Measurements from ENCODE around the gene ADPRHL1.

Gene ADPRHL1

GRCh38 chr13:113465300-113465699 lies 12.0 kb upstream of the ADPRHL1 start:
- H3K4me1 ChIP-seq (ENCODE audit: insufficient read depth, low read length, poor library complexity, severe bottlenecking) = no peaks in the 10 kb centered on the region
- no peaks in the 10 kb centered on the region for H3F3A ChIP-seq (ENCODE audit: low read depth)
- no peak overlapping the region for H2AFZ ChIP-seq (ENCODE audit: low read length)
- TF ChIP-seq CTCF (conservative IDR thresholded peaks at IDR 0.05; ENCODE audit: low read length) = no peak
- no peak for TF ChIP-seq EZH2phosphoT487 (IDR thresholded peaks at IDR 0.05; ENCODE audit: borderline replicate concordance)
- H3K9ac ChIP-seq (ENCODE audit: low read depth, low read length, poor library complexity, severe bottlenecking) = no peak overlapping the region
- no peaks in the 10 kb centered on the region for H3K9me2 ChIP-seq (replicated peaks; ENCODE audit: low read depth, low read length)
- H3K9me3 ChIP-seq (ENCODE audit: insufficient read depth, low read depth, low read length) = no peaks in the 10 kb centered on the region
- peaks cover 21% of the 10 kb centered on the region; the same call in 1 of the 2 replicates for H3K36me3 ChIP-seq (ENCODE audit: insufficient read depth, low read length)
- no peak overlapping the region for H3K4me2 ChIP-seq (ENCODE audit: low read depth, low read length, poor library complexity, severe bottlenecking)
- no peaks in the 10 kb centered on the region for H3K79me2 ChIP-seq (ENCODE audit: insufficient read depth, low read length)
- no peak overlapping the region for H3K4me3 ChIP-seq (ENCODE audit: low read length, poor library complexity, severe bottlenecking)
- H4K20me1 ChIP-seq (ENCODE audit: insufficient read depth, low read length, poor library complexity, severe bottlenecking) = no peaks in the 10 kb centered on the region
- H3K27me3 ChIP-seq (ENCODE audit: insufficient read depth, low read length, poor library complexity, severe bottlenecking) = no peaks in the 10 kb centered on the region

GRCh38 chr13:113464476-113464875 lies 11.2 kb upstream of the ADPRHL1 start:
- Histone ChIP-seq H3K4me1 (ENCODE audit: insufficient read depth, low read length, poor library complexity, severe bottlenecking) (no peaks in the 10 kb centered on the region), H3K4me2 (ENCODE audit: low read depth, low read length, poor library complexity, severe bottlenecking) (no peak overlapping the region), H3K27me3 (ENCODE audit: insufficient read depth, low read length, poor library complexity, severe bottlenecking) (no peaks in the 10 kb centered on the region), H3K4me3 (ENCODE audit: low read length, poor library complexity, severe bottlenecking) (no peak overlapping the region), H3K9me2 (replicated peaks; ENCODE audit: low read depth, low read length) (no peaks in the 10 kb centered on the region), H3K79me2 (ENCODE audit: insufficient read depth, low read length) (no peaks in the 10 kb centered on the region), H3F3A (ENCODE audit: low read depth) (no peaks in the 10 kb centered on the region), H2AFZ (ENCODE audit: low read length) (no peak overlapping the region), H3K9ac (ENCODE audit: low read depth, low read length, poor library complexity, severe bottlenecking) (no peak overlapping the region), H3K36me3 (ENCODE audit: insufficient read depth, low read length) (peaks cover 29% of the 10 kb centered on the region; the same call in 1 of the 2 replicates), H4K20me1 (ENCODE audit: insufficient read depth, low read length, poor library complexity, severe bottlenecking) (no peaks in the 10 kb centered on the region), H3K9me3 (ENCODE audit: insufficient read depth, low read depth, low read length) (no peaks in the 10 kb centered on the region)
- TF ChIP-seq EZH2phosphoT487 (IDR thresholded peaks at IDR 0.05; ENCODE audit: borderline replicate concordance) (no peak), CTCF (conservative IDR thresholded peaks at IDR 0.05; ENCODE audit: low read length) (no peak)

- Histone ChIP-seq H3F3A (ENCODE audit: low read depth) (no peaks in the 10 kb centered on the region), H3K27me3 (ENCODE audit: insufficient read depth, low read length, poor library complexity, severe bottlenecking) (no peaks in the 10 kb centered on the region), H3K79me2 (ENCODE audit: insufficient read depth, low read length) (no peaks in the 10 kb centered on the region), H2AFZ (ENCODE audit: low read length) (no peak overlapping the region), H3K9me2 (replicated peaks; ENCODE audit: low read depth, low read length) (no peaks in the 10 kb centered on the region), H3K9ac (ENCODE audit: low read depth, low read length, poor library complexity, severe bottlenecking) (no peak overlapping the region), H3K36me3 (ENCODE audit: insufficient read depth, low read length) (peaks cover 39% of the 10 kb centered on the region; the same call in 1 of the 2 replicates), H4K20me1 (ENCODE audit: insufficient read depth, low read length, poor library complexity, severe bottlenecking) (no peaks in the 10 kb centered on the region), H3K4me2 (ENCODE audit: low read depth, low read length, poor library complexity, severe bottlenecking) (no peak overlapping the region), H3K4me1 (ENCODE audit: insufficient read depth, low read length, poor library complexity, severe bottlenecking) (no peaks in the 10 kb centered on the region), H3K4me3 (ENCODE audit: low read length, poor library complexity, severe bottlenecking) (no peak overlapping the region), H3K9me3 (ENCODE audit: insufficient read depth, low read depth, low read length) (no peaks in the 10 kb centered on the region)
- no peak for TF ChIP-seq CTCF (conservative IDR thresholded peaks at IDR 0.05; ENCODE audit: low read length)
- no peak for TF ChIP-seq EZH2phosphoT487 (IDR thresholded peaks at IDR 0.05; ENCODE audit: borderline replicate concordance)
Observed at GRCh38 chr13:113461022-113461751, 7.9 kb upstream of the ADPRHL1 start.

Data from Loucy (cell line).